Neural cell (in vitro differentiated cells): ENCODE results near the gene OST4. TPM values are rescaled to one million over a fixed set of nuclear protein-coding genes. Genes with fewer than 3 reads are reported as not detected.

ENCODE experiments used
- H2AFZ ChIP-seq: fragments of 200-600, 300-800 bp; sonication (generic), shearing (Covaris generic); 2 replicates; pipeline ENCODE4 v1.6.0; 2014; ENCODE audit warnings: low read depth, mild to moderate bottlenecking, antibody characterized with exemption, low read length, moderate library complexity
- H3F3A ChIP-seq: fragments of 200-600 bp; shearing (Covaris generic); 2 replicates; pipeline ENCODE4 v1.6.1; 2016; ENCODE audit warnings: mild to moderate bottlenecking, moderate library complexity, mixed read lengths, antibody characterized with exemption, low read length; ENCODE audit not compliant: insufficient read depth, poor library complexity, severe bottlenecking
- H3K27ac ChIP-seq: fragments of 200-600, 300-800 bp; sonication (generic), shearing (Covaris generic); 2 replicates; pipeline ENCODE4 v1.5.1; 2014; ENCODE audit warnings: mild to moderate bottlenecking, low read length, moderate library complexity
- H3K27me3 ChIP-seq: fragments of 300-800, 200-600 bp; sonication (generic), shearing (Covaris generic); 2 replicates; pipeline ENCODE4 v1.6.0; 2014; ENCODE audit warnings: mild to moderate bottlenecking, low read depth, low read length, moderate library complexity; ENCODE audit not compliant: insufficient read depth
- H3K36me3 ChIP-seq: fragments of 300-800, 200-600 bp; sonication (generic), shearing (Covaris generic); 2 replicates; pipeline ENCODE4 v1.5.1; 2014; ENCODE audit warnings: mild to moderate bottlenecking, antibody characterized with exemption, low read length, moderate library complexity; ENCODE audit not compliant: insufficient read depth
- H3K4me2 ChIP-seq: fragments of 300-800, 200-600 bp; sonication (generic), shearing (Covaris generic); 2 replicates; pipeline ENCODE4 v1.6.0; 2014; ENCODE audit warnings: mild to moderate bottlenecking, low read length
- H3K4me3 ChIP-seq: fragments of 300-800, 200-600 bp; sonication (generic), shearing (Covaris generic); 2 replicates; pipeline ENCODE4 v1.5.1; 2014; ENCODE audit warnings: mild to moderate bottlenecking, low read length, moderate library complexity
- H3K79me2 ChIP-seq: fragments of 200-600 bp; shearing (Covaris generic); replicated peaks from 2 replicates; pipeline ENCODE4 v1.6.0; 2014; ENCODE audit warnings: mild to moderate bottlenecking, low read length, moderate library complexity; ENCODE audit not compliant: insufficient read depth
- H3K9ac ChIP-seq: fragments of 300-800, 200-600 bp; sonication (generic), shearing (Covaris generic); 2 replicates; pipeline ENCODE4 v1.6.1; 2016; ENCODE audit warnings: mild to moderate bottlenecking, low read length, mixed read lengths
- H3K9me2 ChIP-seq: fragments of 200-600 bp; shearing (Covaris generic); 2 replicates; pipeline ENCODE4 v1.6.1; 2016; ENCODE audit warnings: mild to moderate bottlenecking, low read length, mixed read lengths; ENCODE audit not compliant: insufficient read depth
- H3K9me3 ChIP-seq: fragments of 200-600, 300-800 bp; sonication (generic), shearing (Covaris generic); 2 replicates; pipeline ENCODE4 v1.6.1; 2016; ENCODE audit warnings: mild to moderate bottlenecking, mixed run types, low read length, moderate library complexity, mixed read lengths
- H4K20me1 ChIP-seq: fragments of 200-600 bp; shearing (Covaris generic); 2 replicates; pipeline ENCODE4 v1.6.1; 2016; ENCODE audit warnings: mild to moderate bottlenecking, mixed run types; ENCODE audit not compliant: insufficient read depth
- CTCF ChIP-seq: fragments of 450-650 bp; IDR thresholded peaks from 2 replicates; pipeline ENCODE4 v1.5.1; 2014; ENCODE audit warnings: antibody characterized with exemption, mild to moderate bottlenecking, moderate library complexity; ENCODE audit not compliant: poor library complexity, severe bottlenecking
- EP300 ChIP-seq: fragments of 450-650 bp; conservative IDR thresholded peaks from 2 replicates; pipeline ENCODE4 v1.6.1; 2014; ENCODE audit warnings: antibody characterized with exemption, mild to moderate bottlenecking, moderate library complexity; ENCODE audit not compliant: poor library complexity, severe bottlenecking
- EZH2 ChIP-seq: fragments of 200-600, 300-800 bp; shearing (Covaris generic), sonication (generic); IDR thresholded peaks from 2 replicates; pipeline ENCODE4 v1.6.1; 2014; ENCODE audit warnings: antibody characterized with exemption, low read length, borderline replicate concordance, mild to moderate bottlenecking; ENCODE audit not compliant: insufficient read depth, poor library complexity, severe bottlenecking
- MXI1 ChIP-seq: fragments of 450-650 bp; conservative IDR thresholded peaks from 2 replicates; pipeline ENCODE4 v1.6.1; 2014; ENCODE audit warnings: antibody characterized with exemption, mild to moderate bottlenecking; ENCODE audit not compliant: poor library complexity, severe bottlenecking
- POLR2AphosphoS5 ChIP-seq: IDR thresholded peaks from 2 replicates; pipeline ENCODE4 v1.6.1; 2012
- RAD21 ChIP-seq: fragments of 450-650 bp; conservative IDR thresholded peaks from 2 replicates; pipeline ENCODE4 v1.6.1; 2014; ENCODE audit warnings: antibody characterized with exemption, mild to moderate bottlenecking, moderate library complexity
- REST ChIP-seq: IDR thresholded peaks from 2 replicates; pipeline ENCODE4 v1.6.1; 2012; ENCODE audit warnings: borderline replicate concordance
- SMC3 ChIP-seq: fragments of 450-650 bp; conservative IDR thresholded peaks from 2 replicates; pipeline ENCODE4 v1.6.1; 2014; ENCODE audit warnings: antibody characterized with exemption, mild to moderate bottlenecking, moderate library complexity; ENCODE audit not compliant: poor library complexity
- TAF1 ChIP-seq: IDR thresholded peaks from 2 replicates; pipeline ENCODE4 v1.6.1; 2012; ENCODE audit warnings: low read depth
- polyA plus RNA-seq: library from polyadenylated mRNA; depleted of rRNA; stranded (reverse); fragments of >200 nt; gene quantifications from 2 replicates; pipeline ENCODE4 v1.2.3, GENCODE V29; 2014

The OST4 gene
- polyA plus RNA-seq, 1 donor from 2014 or later: 263 TPM

GRCh38 chr2:27118525-27119329, 47.3 kb upstream of the OST4 start, which contains the start of gene CGREF1:
TSS of gene CGREF1 (minus strand) at chr2:27119128. CDS start at chr2:27104366, 14,762 bp downstream.
- H3K27ac ChIP-seq: no peak within 1 kb of the TSS
- H3K79me2 ChIP-seq: no peaks in the 10 kb centered on the region
- no peaks in the 10 kb centered on the region for H3K9me2 ChIP-seq
- peaks cover 25% of the 10 kb centered on the region for H3K27me3 ChIP-seq
- H2AFZ ChIP-seq: peak within 1 kb of the TSS; percentile 60
- peak; percentile 90 for TF ChIP-seq MXI1
- TF ChIP-seq SMC3: no peak
- no peak for TF ChIP-seq TAF1
- TF ChIP-seq POLR2AphosphoS5: peak; percentile 53
- peak; percentile 57 for TF ChIP-seq REST
- peak within 1 kb of the TSS; percentile 60 for H3K9ac ChIP-seq
- no peaks in the 10 kb centered on the region for H3K36me3 ChIP-seq
- H3K9me3 ChIP-seq: no peaks in the 10 kb centered on the region
- H3F3A ChIP-seq: no peaks in the 10 kb centered on the region
- H3K4me2 ChIP-seq: peak within 1 kb of the TSS; percentile 65
- H3K4me3 ChIP-seq: peak within 1 kb of the TSS; percentile 83
- H4K20me1 ChIP-seq: no peaks in the 10 kb centered on the region

DNA sequence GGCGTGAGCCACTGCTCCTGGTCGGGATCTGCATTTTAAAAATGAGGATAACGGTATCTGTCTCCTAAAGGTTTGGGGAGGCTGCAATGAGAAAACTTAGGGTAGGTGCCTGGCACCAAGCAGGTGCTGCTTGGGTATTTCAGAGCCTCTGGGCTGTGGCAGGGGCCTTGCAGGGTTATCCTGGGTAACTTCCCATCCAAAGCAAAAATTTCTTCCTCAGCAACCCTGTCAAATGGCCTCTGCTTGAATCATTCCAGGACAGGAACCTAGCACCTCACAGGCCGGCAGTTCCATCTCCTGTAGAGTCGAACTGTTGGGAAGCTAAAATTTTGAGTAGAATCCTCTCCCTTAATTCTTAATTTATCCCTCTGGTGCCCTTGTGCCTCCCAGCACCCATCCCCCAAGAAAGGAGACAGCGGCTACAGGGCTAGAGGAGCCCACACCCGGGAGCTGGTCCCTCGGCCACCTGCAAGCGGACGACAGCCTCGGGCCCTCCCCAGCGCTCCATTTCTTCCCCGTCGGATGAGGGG, 46.6 kb upstream of the OST4 start:
- H3K9ac ChIP-seq: peak overlapping the region; percentile 60
- no peaks in the 10 kb centered on the region for H3K36me3 ChIP-seq
- H3K9me2 ChIP-seq: no peaks in the 10 kb centered on the region
- peak overlapping the region; percentile 83 for H3K4me3 ChIP-seq
- no peaks in the 10 kb centered on the region for H3K79me2 ChIP-seq
- H3K27ac ChIP-seq: no peak overlapping the region
- H4K20me1 ChIP-seq: no peaks in the 10 kb centered on the region
- TF ChIP-seq EZH2 (no peak), EP300 (no peak), RAD21 (no peak), REST (no peak), MXI1 (no peak), SMC3 (no peak), CTCF (no peak), POLR2AphosphoS5 (no peak), TAF1 (no peak)
- H3K9me3 ChIP-seq: no peaks in the 10 kb centered on the region
- H3F3A ChIP-seq: no peaks in the 10 kb centered on the region
- H3K4me2 ChIP-seq: peak overlapping the region; percentile 65
- H3K27me3 ChIP-seq: peaks cover 23% of the 10 kb centered on the region
- peak overlapping the region; percentile 60 for H2AFZ ChIP-seq
